HEK293 (cell line): ENCODE results near the gene FSD1.
"Not testable (repeated sequence)": the region's sequence is repeated elsewhere in the genome, so short reads cannot be mapped to it uniquely, and the experiment has no call there.

ENCODE experiments used
- CTCF ChIA-PET: fragments of 350-600 bp; formaldehyde crosslinking; extraction: SDS; loops from one replicate; lab custom pipeline; 2021; ENCODE audit warnings: antibody characterized with exemption; lab: Yijun Ruan, JAX
- POLR2A ChIA-PET: fragments of 300-600 bp; formaldehyde crosslinking; extraction: SDS; loops from one replicate; lab custom pipeline; 2020; ENCODE audit warnings: antibody characterized with exemption, inconsistent platforms; lab: Yijun Ruan, JAX
- H3K27ac ChIP-seq: fragments of 200-500 bp; sonication (Bioruptor generic); 2 replicates; pipeline ENCODE4 v1.5.1; 2014; ENCODE audit warnings: low read depth, low read length, control low read depth, inconsistent platforms; ENCODE audit errors: extremely low read depth
- H3K36me3 ChIP-seq, 2 experiments: fragments of 200-500 bp in 1 of 2; sonication (Bioruptor generic) in 1 of 2; 1 replicate in 1 of 2; 2 replicates in 1 of 2; pipeline ENCODE4 v1.5.1; 2014 to 2017; ENCODE audit warnings: inconsistent platforms in 2 of 2, low read length in 2 of 2; ENCODE audit not compliant: control insufficient read depth in 2 of 2, insufficient read depth in 1 of 2
- H3K4me1 ChIP-seq: fragments of 200-500 bp; sonication (Bioruptor generic); 2 replicates; pipeline ENCODE4 v1.5.1; 2014; ENCODE audit warnings: mild to moderate bottlenecking, low read length, inconsistent platforms; ENCODE audit not compliant: control insufficient read depth, insufficient read depth
- H3K4me3 ChIP-seq: 2 replicates; pipeline ENCODE4 v1.5.1; 2011; ENCODE audit warnings: low read depth, mild to moderate bottlenecking, control low read depth, low read length, moderate library complexity
- H3K9me3 ChIP-seq: fragments of 200-500 bp; sonication (Bioruptor generic); 2 replicates; pipeline ENCODE4 v1.5.1; 2014; ENCODE audit warnings: low read depth, low read length, inconsistent platforms; ENCODE audit not compliant: control insufficient read depth, insufficient read depth
- GLI4 ChIP-seq: fragments of 450-650 bp; formaldehyde crosslinking; IDR thresholded peaks from 2 replicates; pipeline ENCODE4 v1.5.1; 2016; ENCODE audit warnings: missing biosample characterization, missing genetic modification characterization
- GLIS1 ChIP-seq: fragments of 450-650 bp; formaldehyde crosslinking; IDR thresholded peaks from 2 replicates; pipeline ENCODE4 v1.5.1; 2016; ENCODE audit warnings: missing biosample characterization, missing genetic modification characterization
- KLF1 ChIP-seq: fragments of 450-650 bp; formaldehyde crosslinking; IDR thresholded peaks from 2 replicates; pipeline ENCODE4 v1.5.1; 2016; ENCODE audit warnings: missing biosample characterization, missing genetic modification characterization
- KLF8 ChIP-seq: fragments of 450-650 bp; formaldehyde crosslinking; IDR thresholded peaks from 2 replicates; pipeline ENCODE4 v1.5.1; 2016; ENCODE audit warnings: missing biosample characterization, missing genetic modification characterization
- OSR2 ChIP-seq: fragments of 450-650 bp; formaldehyde crosslinking; IDR thresholded peaks from 2 replicates; pipeline ENCODE4 v1.5.1; 2016; ENCODE audit warnings: missing biosample characterization, missing genetic modification characterization
- SALL2 ChIP-seq: fragments of 450-650 bp; formaldehyde crosslinking; IDR thresholded peaks from 2 replicates; pipeline ENCODE4 v1.5.0; 2017; ENCODE audit warnings: missing biosample characterization, mild to moderate bottlenecking, missing genetic modification characterization, borderline replicate concordance
- SP2 ChIP-seq: fragments of 450-650 bp; formaldehyde crosslinking; IDR thresholded peaks from 2 replicates; pipeline ENCODE4 v1.5.1; 2016; ENCODE audit warnings: missing biosample characterization, missing genetic modification characterization
- ZBTB20 ChIP-seq: fragments of 450-650 bp; formaldehyde crosslinking; IDR thresholded peaks from 2 replicates; pipeline ENCODE4 v1.5.1; 2016; ENCODE audit warnings: missing biosample characterization, missing genetic modification characterization
- ZNF324 ChIP-seq: fragments of 450-650 bp; formaldehyde crosslinking; IDR thresholded peaks from 2 replicates; pipeline ENCODE4 v1.5.1; 2016; ENCODE audit warnings: missing biosample characterization, missing genetic modification characterization
- ZNF366 ChIP-seq: fragments of 450-650 bp; formaldehyde crosslinking; conservative IDR thresholded peaks from 2 replicates; pipeline ENCODE4 v1.5.1; 2016; ENCODE audit warnings: missing biosample characterization, missing genetic modification characterization
- ZNF391 ChIP-seq: fragments of 450-650 bp; formaldehyde crosslinking; IDR thresholded peaks from 2 replicates; pipeline ENCODE4 v1.5.1; 2016; ENCODE audit warnings: low read depth, missing biosample characterization, missing genetic modification characterization, borderline replicate concordance
- ZNF416 ChIP-seq: fragments of 450-650 bp; formaldehyde crosslinking; IDR thresholded peaks from 2 replicates; pipeline ENCODE4 v1.5.1; 2016; ENCODE audit warnings: missing biosample characterization, missing genetic modification characterization
- ZNF501 ChIP-seq: fragments of 450-650 bp; formaldehyde crosslinking; IDR thresholded peaks from 2 replicates; pipeline ENCODE4 v1.5.1; 2016; ENCODE audit warnings: missing biosample characterization, missing genetic modification characterization
- ZNF510 ChIP-seq: fragments of 450-650 bp; formaldehyde crosslinking; IDR thresholded peaks from 2 replicates; pipeline ENCODE4 v1.5.1; 2018; ENCODE audit warnings: mild to moderate bottlenecking, missing genetic modification characterization, missing biosample characterization; ENCODE audit not compliant: insufficient replicate concordance
- ZNF521 ChIP-seq: fragments of 450-650 bp; formaldehyde crosslinking; IDR thresholded peaks from 2 replicates; pipeline ENCODE4 v1.5.1; 2017; ENCODE audit warnings: missing biosample characterization, mild to moderate bottlenecking, missing genetic modification characterization
- ZNF792 ChIP-seq: fragments of 450-650 bp; formaldehyde crosslinking; IDR thresholded peaks from 2 replicates; pipeline ENCODE4 v1.5.1; 2016; ENCODE audit warnings: missing biosample characterization, missing genetic modification characterization
- ZNF837 ChIP-seq: fragments of 450-650 bp; formaldehyde crosslinking; IDR thresholded peaks from 2 replicates; pipeline ENCODE4 v1.5.1; 2016; ENCODE audit warnings: missing biosample characterization, missing genetic modification characterization
- ZSCAN23 ChIP-seq: fragments of 450-650 bp; formaldehyde crosslinking; IDR thresholded peaks from 2 replicates; pipeline ENCODE4 v1.5.1; 2016; ENCODE audit warnings: missing biosample characterization, missing genetic modification characterization
- TF ChIP-seq, protein P1 (sequence below): fragments of 450-650 bp; formaldehyde crosslinking; IDR thresholded peaks from 2 replicates; pipeline ENCODE4 v1.5.1; 2016; ENCODE audit warnings: missing biosample characterization, missing genetic modification characterization, low read depth
- TF ChIP-seq, protein P2 (sequence below): fragments of 450-650 bp; formaldehyde crosslinking; IDR thresholded peaks from 2 replicates; pipeline ENCODE4 v1.5.1; 2017; ENCODE audit warnings: missing biosample characterization, missing genetic modification characterization

Gene FSD1

DNA sequence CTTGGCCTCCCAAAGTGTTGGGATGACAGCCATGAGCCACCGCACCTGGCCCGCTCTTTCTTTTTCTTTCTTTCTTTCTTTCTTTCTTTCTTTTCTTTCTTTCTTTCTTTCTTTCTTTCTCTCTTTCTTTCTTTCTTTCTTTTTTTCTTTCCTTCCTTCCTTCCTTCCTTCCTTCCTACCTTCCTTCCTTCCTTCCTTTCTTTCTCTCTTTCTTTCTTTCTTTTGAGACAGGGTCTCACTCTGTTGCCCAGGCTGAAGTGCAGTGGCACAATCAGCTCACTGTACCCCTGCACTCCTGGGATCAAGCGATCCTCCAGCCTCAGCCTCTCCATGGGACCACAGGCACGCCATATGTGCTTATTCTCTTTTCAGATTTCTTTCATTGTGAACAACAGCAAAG, 18.3 kb upstream of the FSD1 start:
- TF ChIP-seq ZNF366 (tag by site-specific recombination) = peak; percentile 92
- H3K4me1 ChIP-seq, H3K9me3 ChIP-seq, POLR2A ChIA-PET, H3K27ac ChIP-seq, H3K4me3 ChIP-seq, H3K36me3 ChIP-seq, CTCF ChIA-PET: not testable (repeated sequence)

DNA sequence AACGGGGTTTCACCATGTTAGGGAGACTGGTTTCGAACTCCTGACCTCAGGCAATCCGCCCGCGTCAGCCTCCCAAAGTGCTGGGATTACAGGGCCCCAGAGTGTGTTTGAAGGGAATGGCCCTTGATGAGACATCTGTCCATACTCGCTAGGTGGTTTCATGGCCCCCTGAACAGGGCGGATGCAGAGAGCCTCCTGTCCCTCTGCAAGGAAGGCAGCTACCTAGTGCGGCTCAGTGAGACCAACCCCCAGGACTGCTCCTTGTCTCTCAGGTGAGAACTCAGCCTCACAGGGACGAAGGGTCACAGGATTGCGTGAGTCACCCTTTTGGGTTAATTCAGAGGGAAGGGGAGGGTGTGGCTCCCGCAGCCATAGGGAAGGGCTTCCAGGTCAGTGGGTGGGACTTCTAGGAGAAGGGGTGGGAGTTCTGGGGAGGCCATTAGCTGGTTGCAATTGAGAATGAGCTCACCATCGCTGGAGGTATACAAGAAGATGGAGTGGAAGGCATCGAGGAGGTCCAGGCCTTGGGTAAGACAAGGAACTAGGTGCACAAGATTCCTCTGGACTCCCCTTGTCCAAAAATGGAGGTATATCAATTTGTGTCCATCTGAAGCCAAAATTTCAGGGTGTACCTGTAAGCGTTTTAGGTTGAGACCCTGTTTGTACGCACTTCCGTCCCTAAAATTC, 16.2 kb upstream of the FSD1 start:
- no peaks in the 10 kb centered on the region for H3K36me3 ChIP-seq
- POLR2A ChIA-PET = interaction anchor here (0.9 kb wide), 1 partner anchor 16 kb away, joined by 4 read pairs; the partner anchor contains the start of gene FSD1

DNA sequence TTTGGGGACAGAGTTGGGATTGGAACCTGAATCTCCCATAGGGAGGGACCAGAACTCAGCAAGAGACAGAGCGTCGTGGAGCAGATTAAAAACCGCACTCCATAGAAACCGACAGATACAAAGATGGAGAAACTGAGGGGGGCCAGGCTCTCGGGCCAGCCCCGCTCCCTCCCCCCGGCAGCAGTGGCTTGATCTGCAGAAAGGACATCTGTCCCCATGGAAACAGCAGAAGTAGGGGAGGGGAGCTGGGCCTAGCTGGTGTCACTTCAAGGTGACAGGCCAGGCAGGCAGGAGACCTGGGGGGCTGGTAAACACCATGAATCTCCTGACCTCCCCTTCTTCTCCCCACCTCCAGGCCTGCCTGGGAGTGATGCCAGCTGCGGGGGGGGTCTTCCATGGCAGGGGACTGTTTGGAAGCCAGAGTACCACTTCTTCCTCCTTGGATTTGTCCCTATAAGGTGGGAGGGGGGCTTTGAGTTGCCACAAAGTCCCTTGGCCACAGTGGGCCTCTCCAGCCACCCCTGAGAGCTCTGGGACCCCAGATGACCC, 13.1 kb upstream of the FSD1 start:
- ChIA-PET CTCF (no interaction called here), POLR2A (no interaction called here)
- no peak overlapping the region for H3K27ac ChIP-seq
- no peaks in the 10 kb centered on the region for H3K36me3 ChIP-seq
- H3K9me3 ChIP-seq = no peaks in the 10 kb centered on the region
- H3K4me1 ChIP-seq = no peaks in the 10 kb centered on the region
- H3K4me3 ChIP-seq = no peak overlapping the region
- TF ChIP-seq GLIS1 (tag by site-specific recombination) (peak; percentile 91), ZNF391 (tag by site-specific recombination) (no peak)
- TF ChIP-seq, all 188 proteins: peak for 1

More for the DNA sequence above, 16.2 kb upstream of the FSD1 start:
- peak; percentile 39 for TF ChIP-seq SP2 (tag by site-specific recombination)
- peak; percentile 55; the same call in 1 of the 2 replicates for TF ChIP-seq KLF1
- TF ChIP-seq ZNF521 (tag by site-specific recombination) = no peak
- no peak for TF ChIP-seq ZSCAN23 (tag by site-specific recombination)
- TF ChIP-seq, all 188 proteins: peak for 2
- CTCF ChIA-PET = interaction anchor here (1.1 to 2.2 kb wide), 2 partner anchors 21 to 64 kb away, joined by 3 to 9 read pairs; no protein-coding TSS in a partner anchor
- Histone ChIP-seq H3K4me3 (no peak overlapping the region), H3K4me1 (no peaks in the 10 kb centered on the region), H3K27ac (no peak overlapping the region), H3K9me3 (no peaks in the 10 kb centered on the region)

DNA sequence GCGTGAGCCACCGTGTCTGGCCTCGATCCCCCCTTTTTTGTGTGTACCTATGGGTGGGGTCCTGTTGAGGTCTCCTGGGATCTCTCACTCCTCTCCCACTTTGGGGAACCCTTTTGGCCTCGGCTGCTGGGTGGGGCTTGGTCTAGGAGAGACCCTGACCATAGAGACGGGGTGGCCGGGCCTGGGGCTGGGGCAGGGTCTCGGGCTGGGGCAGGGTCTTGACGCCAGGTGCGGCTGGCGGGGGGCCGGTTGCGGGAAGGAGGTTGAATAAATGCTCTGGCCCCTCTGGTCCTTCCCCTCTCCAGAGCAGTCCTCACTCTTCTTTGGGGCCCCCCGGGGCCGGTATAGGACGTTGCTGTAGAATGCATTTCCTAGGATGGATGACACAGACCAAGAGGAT, 11.9 kb upstream of the FSD1 start:
- POLR2A ChIA-PET = no interaction called here
- Histone ChIP-seq H3K27ac (no peak overlapping the region), H3K4me1 (no peaks in the 10 kb centered on the region), H3K4me3 (no peak overlapping the region), H3K36me3 (no peaks in the 10 kb centered on the region), H3K9me3 (no peaks in the 10 kb centered on the region)
- TF ChIP-seq ZNF366 (tag by site-specific recombination) (no peak), ZNF324 (tag by site-specific recombination) (no peak)
- CTCF ChIA-PET = no interaction called here

DNA sequence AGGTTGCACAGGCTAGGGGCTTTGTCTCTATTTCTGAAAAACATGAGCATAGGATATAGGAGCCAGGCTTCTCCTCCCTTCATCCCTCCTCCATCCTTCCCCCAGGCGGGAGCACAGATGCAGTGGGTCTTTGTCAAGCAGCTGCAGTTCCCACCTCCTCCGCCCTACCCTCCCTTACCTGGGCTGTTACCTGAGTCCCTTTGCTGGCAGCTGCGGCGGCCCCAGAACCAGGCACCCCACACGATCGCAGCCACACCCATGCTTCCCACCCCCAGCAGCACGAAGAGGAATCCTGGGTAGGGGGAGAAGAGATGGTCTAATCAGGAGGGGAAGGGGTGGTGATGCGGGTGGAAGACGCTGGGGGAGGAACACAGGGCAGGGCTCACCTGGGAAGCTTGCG, 10.0 kb upstream of the FSD1 start:
- ChIA-PET POLR2A (no interaction called here), CTCF (interaction anchor here (0.7 kb wide), 1 partner anchor 52 kb away, joined by 4 read pairs; no protein-coding TSS in a partner anchor)
- Histone ChIP-seq H3K4me3 (no peak overlapping the region), H3K27ac (no peak overlapping the region), H3K36me3 (no peaks in the 10 kb centered on the region), H3K9me3 (no peaks in the 10 kb centered on the region), H3K4me1 (no peaks in the 10 kb centered on the region)
- no peak for TF ChIP-seq OSR2 (tag by site-specific recombination)
- TF ChIP-seq SALL2 (tag by site-specific recombination) = no peak
- TF ChIP-seq, protein P1, sequence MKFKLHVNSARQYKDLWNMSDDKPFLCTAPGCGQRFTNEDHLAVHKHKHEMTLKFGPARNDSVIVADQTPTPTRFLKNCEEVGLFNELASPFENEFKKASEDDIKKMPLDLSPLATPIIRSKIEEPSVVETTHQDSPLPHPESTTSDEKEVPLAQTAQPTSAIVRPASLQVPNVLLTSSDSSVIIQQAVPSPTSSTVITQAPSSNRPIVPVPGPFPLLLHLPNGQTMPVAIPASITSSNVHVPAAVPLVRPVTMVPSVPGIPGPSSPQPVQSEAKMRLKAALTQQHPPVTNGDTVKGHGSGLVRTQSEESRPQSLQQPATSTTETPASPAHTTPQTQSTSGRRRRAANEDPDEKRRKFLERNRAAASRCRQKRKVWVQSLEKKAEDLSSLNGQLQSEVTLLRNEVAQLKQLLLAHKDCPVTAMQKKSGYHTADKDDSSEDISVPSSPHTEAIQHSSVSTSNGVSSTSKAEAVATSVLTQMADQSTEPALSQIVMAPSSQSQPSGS (tag by site-specific recombination) = no peak
- no peak for TF ChIP-seq ZNF510
- TF ChIP-seq ZNF501 (tag by site-specific recombination) = no peak
- no peak for TF ChIP-seq ZBTB20 (tag by site-specific recombination)
- TF ChIP-seq ZNF792 (tag by site-specific recombination) = no peak
- TF ChIP-seq GLI4 (tag by site-specific recombination) = no peak
- TF ChIP-seq KLF8 = no peak
- no peak for TF ChIP-seq ZNF837 (tag by site-specific recombination)
- TF ChIP-seq, protein P2, sequence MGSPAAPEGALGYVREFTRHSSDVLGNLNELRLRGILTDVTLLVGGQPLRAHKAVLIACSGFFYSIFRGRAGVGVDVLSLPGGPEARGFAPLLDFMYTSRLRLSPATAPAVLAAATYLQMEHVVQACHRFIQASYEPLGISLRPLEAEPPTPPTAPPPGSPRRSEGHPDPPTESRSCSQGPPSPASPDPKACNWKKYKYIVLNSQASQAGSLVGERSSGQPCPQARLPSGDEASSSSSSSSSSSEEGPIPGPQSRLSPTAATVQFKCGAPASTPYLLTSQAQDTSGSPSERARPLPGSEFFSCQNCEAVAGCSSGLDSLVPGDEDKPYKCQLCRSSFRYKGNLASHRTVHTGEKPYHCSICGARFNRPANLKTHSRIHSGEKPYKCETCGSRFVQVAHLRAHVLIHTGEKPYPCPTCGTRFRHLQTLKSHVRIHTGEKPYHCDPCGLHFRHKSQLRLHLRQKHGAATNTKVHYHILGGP (tag by site-specific recombination) = no peak
- TF ChIP-seq ZNF416 (tag by site-specific recombination) = no peak
